H9 (cell line): ENCODE data around the gene MYT1. TPM values are rescaled to one million over a fixed set of nuclear protein-coding genes. Genes with fewer than 3 reads are reported as not detected.

ENCODE experiments used
- DNase-seq: peaks from one replicate; pipeline ENCODE4 v3.0.0-alpha.2; 2017
- H2AFZ ChIP-seq: one replicate; pipeline ENCODE4 v1.6.1; 2013; ENCODE audit warnings: mild to moderate bottlenecking, low read length, control low read depth, moderate library complexity
- H2AK5ac ChIP-seq: 2 replicates; pipeline ENCODE4 v1.6.1; 2013; ENCODE audit warnings: low read length, control low read depth, mixed read lengths; ENCODE audit not compliant: insufficient read length
- H2BK120ac ChIP-seq: one replicate; pipeline ENCODE4 v1.6.1; 2013; ENCODE audit warnings: low read depth, mild to moderate bottlenecking, low read length, control low read depth, inconsistent platforms; ENCODE audit not compliant: poor library complexity, severe bottlenecking
- H2BK12ac ChIP-seq: 2 replicates; pipeline ENCODE4 v1.6.1; 2013; ENCODE audit warnings: low read length, control low read depth, mixed read lengths, low read depth; ENCODE audit not compliant: insufficient read length
- H2BK15ac ChIP-seq: 2 replicates; pipeline ENCODE4 v1.6.1; 2013; ENCODE audit warnings: low read depth, low read length, control low read depth
- H2BK20ac ChIP-seq: one replicate; pipeline ENCODE4 v1.6.1; 2013; ENCODE audit warnings: low read depth, mild to moderate bottlenecking, low read length, control low read depth, inconsistent platforms; ENCODE audit not compliant: poor library complexity, severe bottlenecking
- H2BK5ac ChIP-seq: 2 replicates; pipeline ENCODE4 v1.6.1; 2013; ENCODE audit warnings: low read length, control low read depth, mixed read lengths; ENCODE audit not compliant: insufficient read length
- H3K14ac ChIP-seq: 2 replicates; pipeline ENCODE4 v1.6.1; 2013; ENCODE audit warnings: low read length, control low read depth; ENCODE audit not compliant: insufficient read depth
- H3K18ac ChIP-seq: 2 replicates; pipeline ENCODE4 v1.6.1; 2013; ENCODE audit warnings: low read depth, mild to moderate bottlenecking, mixed read lengths, low read length, control low read depth; ENCODE audit not compliant: insufficient read length
- H3K23ac ChIP-seq: 2 replicates; pipeline ENCODE4 v1.6.1; 2013; ENCODE audit warnings: low read length, control low read depth, mixed read lengths, low read depth; ENCODE audit not compliant: insufficient read length
- H3K23me2 ChIP-seq: 2 replicates; pipeline ENCODE4 v1.6.1; 2013; ENCODE audit warnings: low read depth, mild to moderate bottlenecking, mixed read lengths, low read length, control low read depth; ENCODE audit not compliant: insufficient read length, poor library complexity, severe bottlenecking
- H3K27ac ChIP-seq: 2 replicates; pipeline ENCODE4 v1.5.1; 2013; ENCODE audit warnings: low read length, control low read depth, mixed read lengths, low read depth; ENCODE audit not compliant: insufficient read length
- H3K27me3 ChIP-seq: 2 replicates; pipeline ENCODE4 v1.6.1; 2013; ENCODE audit warnings: low read length, control low read depth, inconsistent platforms; ENCODE audit not compliant: insufficient read depth
- H3K4ac ChIP-seq: 2 replicates; pipeline ENCODE4 v1.6.1; 2013; ENCODE audit warnings: low read depth, mild to moderate bottlenecking, control low read depth, inconsistent platforms, low read length, moderate library complexity
- H3K4me1 ChIP-seq: 2 replicates; pipeline ENCODE4 v1.6.1; 2013; ENCODE audit warnings: low read length, control low read depth, inconsistent platforms; ENCODE audit not compliant: insufficient read depth
- H3K4me2 ChIP-seq: 2 replicates; pipeline ENCODE4 v1.6.1; 2013; ENCODE audit warnings: low read length, control low read depth, mixed read lengths; ENCODE audit not compliant: insufficient read length, insufficient read depth
- H3K56ac ChIP-seq: 2 replicates; pipeline ENCODE4 v1.6.1; 2013; ENCODE audit warnings: low read depth, mild to moderate bottlenecking, mixed read lengths, low read length, control low read depth; ENCODE audit not compliant: insufficient read length
- H3K79me1 ChIP-seq: 2 replicates; pipeline ENCODE4 v1.6.1; 2013; ENCODE audit warnings: low read depth, mild to moderate bottlenecking, moderate library complexity, low read length, control low read depth, inconsistent platforms; ENCODE audit not compliant: insufficient read depth, poor library complexity, severe bottlenecking
- H3K79me2 ChIP-seq: 2 replicates; pipeline ENCODE4 v1.6.1; 2013; ENCODE audit warnings: low read length, control low read depth, inconsistent platforms; ENCODE audit not compliant: insufficient read depth
- H3K9ac ChIP-seq: 2 replicates; pipeline ENCODE4 v1.6.1; 2013; ENCODE audit warnings: low read length, control low read depth, mixed read lengths; ENCODE audit not compliant: insufficient read length; ENCODE audit errors: extremely low read depth
- H3K9me3 ChIP-seq: one replicate; pipeline ENCODE4 v1.6.1; 2013; ENCODE audit warnings: low read depth, low read length, inconsistent platforms; ENCODE audit not compliant: control insufficient read depth
- H3T11ph ChIP-seq: one replicate; pipeline ENCODE4 v1.6.1; 2013; ENCODE audit warnings: mild to moderate bottlenecking, low read length, control low read depth, inconsistent platforms
- H4K20me1 ChIP-seq: one replicate; pipeline ENCODE4 v1.6.1; 2013; ENCODE audit not compliant: control insufficient read depth, insufficient read length, insufficient read depth
- H4K5ac ChIP-seq: 2 replicates; pipeline ENCODE4 v1.6.1; 2013; ENCODE audit warnings: low read depth, mild to moderate bottlenecking, mixed read lengths, low read length, control low read depth; ENCODE audit not compliant: insufficient read length
- H4K8ac ChIP-seq: replicated peaks from 2 replicates; pipeline ENCODE4 v1.6.1; 2013; ENCODE audit warnings: low read length, control low read depth, mixed read lengths, low read depth; ENCODE audit not compliant: insufficient read length
- H4K91ac ChIP-seq: 2 replicates; pipeline ENCODE4 v1.6.1; 2013; ENCODE audit warnings: low read depth, mild to moderate bottlenecking, moderate library complexity, mixed read lengths, low read length, control low read depth; ENCODE audit not compliant: insufficient read length
- H3K27ac Mint-ChIP-seq, 3 experiments: 2 replicates in 2 of 3; 3 replicates in 1 of 3; pipeline ENCODE4 v1.8.0; 2020 to 2021; ENCODE audit warnings: mixed read lengths in 3 of 3, mild to moderate bottlenecking in 1 of 3, moderate library complexity in 1 of 3
- H3K27me3 Mint-ChIP-seq: 2 replicates; pipeline ENCODE4 v1.8.0; 2021; ENCODE audit warnings: low read depth, mild to moderate bottlenecking, moderate library complexity, mixed read lengths
- H3K36me3 Mint-ChIP-seq, 3 experiments: 2 replicates in 2 of 3; 3 replicates in 1 of 3; pipeline ENCODE4 v1.8.0; 2020 to 2021; ENCODE audit warnings: low read depth in 3 of 3, mixed read lengths in 3 of 3; ENCODE audit not compliant: insufficient read depth in 1 of 3
- H3K4me1 Mint-ChIP-seq, 2 experiments: 2 replicates each; pipeline ENCODE4 v1.8.0; 2020; ENCODE audit warnings: mixed read lengths in 2 of 2
- H3K4me3 Mint-ChIP-seq, 2 experiments: 2 replicates in 1 of 2; 3 replicates in 1 of 2; pipeline ENCODE4 v1.8.0; 2020 to 2021; ENCODE audit warnings: mild to moderate bottlenecking in 2 of 2, mixed read lengths in 2 of 2, moderate library complexity in 1 of 2
- H3K9me3 Mint-ChIP-seq, 2 experiments: 2 replicates in 1 of 2; 3 replicates in 1 of 2; pipeline ENCODE4 v1.8.0; 2020; ENCODE audit warnings: mild to moderate bottlenecking in 2 of 2, mixed read lengths in 2 of 2, moderate library complexity in 1 of 2
- WGBS: extraction: QIAGEN DNeasy Blood & Tissue Kit; methylation state at CpG from one replicate; pipeline ENCODE4 v1.1.7; 2013; ENCODE audit warnings: missing lambda C conversion rate, low lambda C conversion rate, mixed read lengths; ENCODE audit not compliant: insufficient read length; ENCODE audit errors: extremely low coverage; 5-methylcytosine and 5-hydroxymethylcytosine counted together
- total RNA-seq: library from RNA; stranded (reverse); gene quantifications from 2 replicates; pipeline ENCODE4 v1.2.1, GENCODE V29; 2021
- TF ChIP-seq, protein P1 (sequence below): fragments of 200-600 bp; sonication (generic); conservative IDR thresholded peaks from 3 replicates; pipeline ENCODE4 v1.8.0; 2021; ENCODE audit warnings: antibody characterized with exemption, mild to moderate bottlenecking

MYT1 gene
- total RNA-seq, 1 experiment from 2014 or later = 0.79 TPM

DNA sequence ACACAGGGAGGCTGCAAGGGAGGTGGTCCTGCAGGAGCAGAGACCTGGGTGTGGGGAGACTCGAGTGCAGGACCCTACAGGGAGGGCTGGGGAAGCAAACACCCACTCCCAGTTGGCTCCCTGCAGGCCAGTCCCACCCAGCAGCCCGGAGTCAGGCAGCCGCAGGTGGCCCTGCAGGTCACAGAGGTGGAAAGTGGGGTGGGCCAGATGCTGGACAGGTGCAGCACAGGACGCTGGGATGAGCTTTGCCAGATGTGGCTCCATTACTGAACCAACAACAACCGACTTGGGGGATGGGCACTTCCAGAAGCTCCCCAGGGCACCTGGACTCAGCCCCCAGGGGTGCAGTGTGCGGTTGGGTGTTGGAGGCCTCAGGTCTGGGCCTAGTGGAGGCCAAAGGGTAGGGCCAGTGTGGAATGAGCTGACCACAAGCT lies 26.6 kb upstream of the MYT1 start:
- Histone ChIP-seq H4K20me1 (no peaks in the 10 kb centered on the region), H3K9me3 (no peaks in the 10 kb centered on the region), H3K23me2 (no peaks in the 10 kb centered on the region), H3K23ac (no peak overlapping the region), H4K5ac (no peak overlapping the region), H2BK12ac (no peak overlapping the region), H2AK5ac (no peak overlapping the region), H3K9ac (no peak overlapping the region), H3K4me1 (no peaks in the 10 kb centered on the region), H3K79me2 (no peaks in the 10 kb centered on the region), H2BK120ac (no peak overlapping the region), H3K27me3 (no peaks in the 10 kb centered on the region), H3K56ac (no peak overlapping the region), H3K4me2 (no peak overlapping the region), H3T11ph (no peak overlapping the region), H3K18ac (no peak overlapping the region), H4K91ac (no peak overlapping the region), H2AFZ (no peak overlapping the region), H2BK5ac (no peak overlapping the region), H3K27ac (no peak overlapping the region), H2BK20ac (no peak overlapping the region), H2BK15ac (no peak overlapping the region), H3K4ac (no peak overlapping the region), H3K14ac (no peak overlapping the region; the same call in 1 of the 2 replicates), H4K8ac (no peak overlapping the region), H3K79me1 (no peaks in the 10 kb centered on the region)
- TF ChIP-seq, protein P1, sequence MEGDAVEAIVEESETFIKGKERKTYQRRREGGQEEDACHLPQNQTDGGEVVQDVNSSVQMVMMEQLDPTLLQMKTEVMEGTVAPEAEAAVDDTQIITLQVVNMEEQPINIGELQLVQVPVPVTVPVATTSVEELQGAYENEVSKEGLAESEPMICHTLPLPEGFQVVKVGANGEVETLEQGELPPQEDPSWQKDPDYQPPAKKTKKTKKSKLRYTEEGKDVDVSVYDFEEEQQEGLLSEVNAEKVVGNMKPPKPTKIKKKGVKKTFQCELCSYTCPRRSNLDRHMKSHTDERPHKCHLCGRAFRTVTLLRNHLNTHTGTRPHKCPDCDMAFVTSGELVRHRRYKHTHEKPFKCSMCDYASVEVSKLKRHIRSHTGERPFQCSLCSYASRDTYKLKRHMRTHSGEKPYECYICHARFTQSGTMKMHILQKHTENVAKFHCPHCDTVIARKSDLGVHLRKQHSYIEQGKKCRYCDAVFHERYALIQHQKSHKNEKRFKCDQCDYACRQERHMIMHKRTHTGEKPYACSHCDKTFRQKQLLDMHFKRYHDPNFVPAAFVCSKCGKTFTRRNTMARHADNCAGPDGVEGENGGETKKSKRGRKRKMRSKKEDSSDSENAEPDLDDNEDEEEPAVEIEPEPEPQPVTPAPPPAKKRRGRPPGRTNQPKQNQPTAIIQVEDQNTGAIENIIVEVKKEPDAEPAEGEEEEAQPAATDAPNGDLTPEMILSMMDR = no peak
- Mint-ChIP-seq H3K27me3 (peaks cover 1% of the 10 kb centered on the region), H3K4me1 (peaks cover 9 to 29% of the 10 kb centered on the region in 2 experiments), H3K4me3 (no peak overlapping the region), H3K36me3 (no peaks in the 10 kb centered on the region), H3K9me3 (no peaks in the 10 kb centered on the region; a peak in 1 of 5 replicates), H3K27ac (no peak overlapping the region; a peak in 1 of 7 replicates)
- no CpG with 5 or more reads among the region's 6 CpGs for WGBS
- no peak for DNase-seq
